HCT116 (cell line): Measurements from ENCODE around the gene ASPG. TPM values are rescaled to one million over a fixed set of nuclear protein-coding genes. Genes with fewer than 3 reads are reported as not detected.

Experiments used
- ATAC-seq: fragments of 200-7000 bp; cut with Tn5 transposase; 2 replicates; pipeline ENCODE4 v1.9.1; 2020; ENCODE audit warnings: mild to moderate bottlenecking, moderate library complexity
- BruUV-seq: library from RNA; stranded (reverse); fragments of 400-500 nt; replicated peaks from 2 replicates; lab custom pipeline; 2021; lab: Mats Ljungman, UMichigan
- CTCF ChIA-PET: fragments of 300-600 bp; sonication (Branson Sonifier 250); formaldehyde crosslinking; loops from one replicate; lab custom pipeline; 2021; ENCODE audit warnings: antibody characterized with exemption; lab: Charles Lee
- POLR2A ChIA-PET: fragments of 300-600, 350-600 bp; sonication (Branson Sonifier 250); formaldehyde crosslinking; loops from one replicate; lab custom pipeline; 2021; ENCODE audit warnings: antibody characterized with exemption; lab: Charles Lee
- RAD21 ChIA-PET, 2 experiments: fragments of 300-600 bp; sonication (Branson Sonifier 250); formaldehyde crosslinking; loops; one replicate each; lab custom pipeline; 2023; ENCODE audit warnings: low total read pairs in 2 of 2; ENCODE audit not compliant: uncharacterized antibody in 2 of 2, unreplicated experiment in 2 of 2, low non-redundant PET in 1 of 2; lab: Charles Lee
- DNase-seq: peaks from one replicate; pipeline ENCODE4 v3.0.0-alpha.2; 2010; ENCODE audit warnings: low read depth, low spot score
- H2AFZ ChIP-seq: fragments of 200-600 bp; shearing (Covaris generic), sonication (generic); 2 replicates; pipeline ENCODE4 v1.6.1; 2017; ENCODE audit warnings: low read depth, mixed run types, mixed read lengths, antibody characterized with exemption, low read length; ENCODE audit not compliant: poor library complexity, severe bottlenecking
- H3K27ac ChIP-seq: 2 replicates; pipeline ENCODE4 v1.5.1; 2012; ENCODE audit warnings: low read depth, low read length
- H3K27me3 ChIP-seq: fragments of 200-600 bp; sonication (generic); 2 replicates; pipeline ENCODE4 v1.6.1; 2016; ENCODE audit warnings: mixed run types, low read length, mixed read lengths; ENCODE audit not compliant: insufficient read depth
- H3K36me3 ChIP-seq, 2 experiments: fragments of 200-500 bp in 1 of 2; fragments of 200-600 bp in 1 of 2; sonication (Bioruptor generic) in 1 of 2; sonication (generic) in 1 of 2; 2 replicates each; pipeline versions ENCODE4 v1.5.1 to v1.6.1; 2014 to 2016; ENCODE audit warnings: low read length in 2 of 2, inconsistent platforms in 1 of 2, mixed read lengths in 1 of 2, mixed run types in 1 of 2; ENCODE audit not compliant: insufficient read depth in 2 of 2, control insufficient read depth in 1 of 2
- H3K4me1 ChIP-seq, 2 experiments: fragments of 200-600 bp in 1 of 2; sonication (generic) in 1 of 2; 2 replicates each; pipeline versions ENCODE4 v1.5.1 to v1.6.1; 2012 to 2017; ENCODE audit warnings: low read length in 2 of 2, inconsistent platforms in 1 of 2, mild to moderate bottlenecking in 1 of 2, mixed read lengths in 1 of 2, mixed run types in 1 of 2, moderate library complexity in 1 of 2; ENCODE audit not compliant: insufficient read depth in 2 of 2, control insufficient read depth in 1 of 2
- H3K4me2 ChIP-seq: fragments of 200-600 bp; sonication (generic); 2 replicates; pipeline ENCODE4 v1.6.1; 2017; ENCODE audit warnings: mixed run types, low read length, mixed read lengths
- H3K4me3 ChIP-seq, 2 experiments: fragments of 200-600 bp in 1 of 2; sonication (generic) in 1 of 2; replicated peaks in 1 of 2; 2 replicates each; pipeline ENCODE4 v1.5.1; 2011 to 2016; ENCODE audit warnings: low read length in 2 of 2, control low read depth in 1 of 2, low read depth in 1 of 2, mild to moderate bottlenecking in 1 of 2, mixed read lengths in 1 of 2, mixed run types in 1 of 2
- H3K79me2 ChIP-seq: fragments of 200-600 bp; sonication (generic); 2 replicates; pipeline ENCODE4 v1.6.1; 2017; ENCODE audit warnings: mild to moderate bottlenecking, mixed run types, low read length, moderate library complexity, mixed read lengths; ENCODE audit not compliant: insufficient read depth
- H3K9ac ChIP-seq: fragments of 200-600 bp; sonication (generic); 2 replicates; pipeline ENCODE4 v1.6.1; 2016; ENCODE audit warnings: low read length, mixed read lengths
- H3K9me2 ChIP-seq: fragments of 200-600 bp; sonication (generic), shearing (Covaris generic); 2 replicates; pipeline ENCODE4 v1.6.1; 2017; ENCODE audit warnings: mixed run types, mild to moderate bottlenecking, moderate library complexity; ENCODE audit not compliant: insufficient read depth
- H3K9me3 ChIP-seq, 2 experiments: fragments of 200-500 bp in 1 of 2; fragments of 200-600 bp in 1 of 2; sonication (Bioruptor generic) in 1 of 2; sonication (generic) in 1 of 2; 2 replicates each; pipeline ENCODE4 v1.6.1; 2014 to 2017; ENCODE audit warnings: low read length in 2 of 2, mixed read lengths in 2 of 2, inconsistent platforms in 1 of 2, low read depth in 1 of 2, mild to moderate bottlenecking in 1 of 2, mixed run types in 1 of 2, moderate library complexity in 1 of 2; ENCODE audit not compliant: control insufficient read depth in 1 of 2, insufficient read depth in 1 of 2
- H4K20me1 ChIP-seq: fragments of 200-600 bp; sonication (generic), shearing (Covaris generic); 2 replicates; pipeline ENCODE4 v1.6.1; 2017; ENCODE audit warnings: mixed run types, mild to moderate bottlenecking, moderate library complexity; ENCODE audit not compliant: insufficient read depth
- ATF3 ChIP-seq: IDR thresholded peaks from 2 replicates; pipeline ENCODE4 v1.6.1; 2012
- CBX3 ChIP-seq: IDR thresholded peaks from 2 replicates; pipeline ENCODE4 v1.6.1; 2012; ENCODE audit warnings: low read depth
- CTCF ChIP-seq, 3 experiments: fragments of 200-600 bp in 1 of 3; sonication (generic) in 1 of 3; IDR thresholded peaks in 2 of 3; conservative IDR thresholded peaks in 1 of 3; 2 replicates each; pipeline ENCODE4 v1.5.1; 2012 to 2017; ENCODE audit warnings: low read depth in 2 of 3, low read length in 2 of 3, antibody characterized with exemption in 1 of 3, borderline replicate concordance in 1 of 3, control low read depth in 1 of 3, mild to moderate bottlenecking in 1 of 3, mixed read lengths in 1 of 3, mixed run types in 1 of 3, moderate library complexity in 1 of 3; ENCODE audit not compliant: insufficient read depth in 1 of 3
- EGR1 ChIP-seq: IDR thresholded peaks from 2 replicates; pipeline ENCODE4 v1.6.1; 2012; ENCODE audit warnings: low read depth
- EZH2phosphoT487 ChIP-seq: fragments of 200-600 bp; IDR thresholded peaks from 2 replicates; pipeline ENCODE4 v1.6.1; 2018; ENCODE audit warnings: antibody characterized with exemption, borderline replicate concordance
- POLR2A ChIP-seq: IDR thresholded peaks from 2 replicates; pipeline ENCODE4 v1.7.0; 2011; ENCODE audit warnings: borderline replicate concordance; ENCODE audit not compliant: insufficient read depth, insufficient read length; ENCODE audit errors: extremely low read depth
- RAD21 ChIP-seq: IDR thresholded peaks from 2 replicates; pipeline ENCODE4 v1.6.1; 2012; ENCODE audit warnings: low read depth, mild to moderate bottlenecking
- REST ChIP-seq: IDR thresholded peaks from 2 replicates; pipeline ENCODE4 v1.6.1; 2012; ENCODE audit warnings: low read depth
- YY1 ChIP-seq: IDR thresholded peaks from 2 replicates; pipeline ENCODE4 v1.6.1; 2011; ENCODE audit warnings: low read length, low read depth, moderate library complexity, mild to moderate bottlenecking; ENCODE audit not compliant: insufficient replicate concordance; ENCODE audit errors: extremely low read depth
- intact Hi-C: fragments of 100-400 bp; cut with micrococcal nuclease; formaldehyde crosslinking; loops from 2 replicates; pipeline ENCODE4 v1.10.0; 2022
- total RNA-seq: library from RNA; stranded (reverse); gene quantifications from one replicate; pipeline ENCODE4 v1.2.1, GENCODE V29; 2021; ENCODE audit not compliant: unreplicated experiment
- TF ChIP-seq, protein P1 (sequence below): IDR thresholded peaks from 2 replicates; pipeline ENCODE4 v1.6.1; 2011; ENCODE audit warnings: mild to moderate bottlenecking, low read length, moderate library complexity; ENCODE audit not compliant: insufficient replicate concordance; ENCODE audit errors: extremely low read depth

ASPG gene
- total RNA-seq, 1 experiment from 2014 or later: not detected

DNA sequence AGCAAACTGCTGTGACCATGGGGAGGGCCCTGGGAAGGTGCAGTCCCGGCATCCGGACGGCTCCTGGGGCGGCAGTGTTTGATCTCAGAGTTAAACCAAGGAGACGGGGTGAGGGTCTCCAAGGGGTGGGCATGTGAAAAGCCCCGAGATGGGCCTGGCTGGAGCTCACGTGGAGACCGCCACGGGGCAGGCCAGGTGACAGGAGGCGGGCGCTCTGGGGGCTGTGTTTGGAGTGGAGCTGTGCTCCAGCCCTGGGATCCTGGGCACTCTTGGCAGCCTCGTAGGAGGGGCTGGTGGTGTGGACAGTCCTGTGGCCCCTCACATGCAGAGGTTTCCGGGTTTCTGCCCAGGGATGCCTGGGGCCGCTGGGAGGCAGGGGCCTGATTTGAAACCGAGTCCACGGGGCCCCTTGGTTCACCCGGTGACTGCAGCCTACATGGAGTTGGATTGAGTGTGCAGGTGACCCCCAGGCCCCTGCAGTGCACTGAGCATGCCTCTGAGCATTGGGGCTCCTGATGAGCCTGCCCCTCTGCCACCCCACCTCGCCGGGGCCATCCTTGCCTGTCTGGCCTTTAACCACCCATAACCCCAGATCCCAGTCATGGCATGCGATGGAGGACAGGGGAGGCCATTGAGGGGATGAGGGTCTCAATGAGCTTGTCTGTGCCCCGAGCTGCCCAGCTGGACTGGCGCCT is 61.3 kb downstream of the ASPG start:
- DNase-seq (no peak), ATAC-seq (no peak)
- intact Hi-C loops: no loop called here
- BruUV-seq: no TSS peak
- Histone ChIP-seq H3K4me3 (no peak overlapping the region), H3K4me1 (peaks cover 11 to 18% of the 10 kb centered on the region in 2 experiments), H3K9me2 (no peaks in the 10 kb centered on the region), H3K9me3 (no peaks in the 10 kb centered on the region), H3K4me2 (no peak overlapping the region), H2AFZ (no peak overlapping the region), H4K20me1 (no peaks in the 10 kb centered on the region), H3K79me2 (peaks cover 25% of the 10 kb centered on the region; the same call in 1 of the 2 replicates), H3K27me3 (no peaks in the 10 kb centered on the region), H3K36me3 (no peaks in the 10 kb centered on the region), H3K27ac (no peak overlapping the region), H3K9ac (no peak overlapping the region)
- RAD21 ChIA-PET: no interaction called here
- TF ChIP-seq ATF3 (no peak), YY1 (no peak), POLR2A (no peak), EZH2phosphoT487 (no peak), RAD21 (no peak), CBX3 (no peak), REST (no peak), CTCF (IDR thresholded peaks at IDR 0.05 in 2 of 3, conservative IDR thresholded peaks at IDR 0.05 in 1 of 3; ENCODE audit: borderline replicate concordance in 1 of 3, insufficient read depth in 1 of 3, low read depth in 2 of 3, low read length in 2 of 3) (no peak), EGR1 (no peak)
- TF ChIP-seq, protein P1, sequence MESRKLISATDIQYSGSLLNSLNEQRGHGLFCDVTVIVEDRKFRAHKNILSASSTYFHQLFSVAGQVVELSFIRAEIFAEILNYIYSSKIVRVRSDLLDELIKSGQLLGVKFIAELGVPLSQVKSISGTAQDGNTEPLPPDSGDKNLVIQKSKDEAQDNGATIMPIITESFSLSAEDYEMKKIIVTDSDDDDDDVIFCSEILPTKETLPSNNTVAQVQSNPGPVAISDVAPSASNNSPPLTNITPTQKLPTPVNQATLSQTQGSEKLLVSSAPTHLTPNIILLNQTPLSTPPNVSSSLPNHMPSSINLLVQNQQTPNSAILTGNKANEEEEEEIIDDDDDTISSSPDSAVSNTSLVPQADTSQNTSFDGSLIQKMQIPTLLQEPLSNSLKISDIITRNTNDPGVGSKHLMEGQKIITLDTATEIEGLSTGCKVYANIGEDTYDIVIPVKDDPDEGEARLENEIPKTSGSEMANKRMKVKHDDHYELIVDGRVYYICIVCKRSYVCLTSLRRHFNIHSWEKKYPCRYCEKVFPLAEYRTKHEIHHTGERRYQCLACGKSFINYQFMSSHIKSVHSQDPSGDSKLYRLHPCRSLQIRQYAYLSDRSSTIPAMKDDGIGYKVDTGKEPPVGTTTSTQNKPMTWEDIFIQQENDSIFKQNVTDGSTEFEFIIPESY: no peak
- CTCF ChIA-PET: no interaction called here
- POLR2A ChIA-PET: no interaction called here
